H9 (cell line): ENCODE results near the gene LCN2. TPM values are rescaled to one million over a fixed set of nuclear protein-coding genes. Genes with fewer than 3 reads are reported as not detected.

Experiments
- DNase-seq: peaks from one replicate; pipeline ENCODE4 v3.0.0-alpha.2; 2017
- H2AFZ ChIP-seq: one replicate; pipeline ENCODE4 v1.6.1; 2013; ENCODE audit warnings: mild to moderate bottlenecking, low read length, control low read depth, moderate library complexity
- H2AK5ac ChIP-seq: 2 replicates; pipeline ENCODE4 v1.6.1; 2013; ENCODE audit warnings: low read length, control low read depth, mixed read lengths; ENCODE audit not compliant: insufficient read length
- H2BK120ac ChIP-seq: one replicate; pipeline ENCODE4 v1.6.1; 2013; ENCODE audit warnings: low read depth, mild to moderate bottlenecking, low read length, control low read depth, inconsistent platforms; ENCODE audit not compliant: poor library complexity, severe bottlenecking
- H2BK12ac ChIP-seq: 2 replicates; pipeline ENCODE4 v1.6.1; 2013; ENCODE audit warnings: low read length, control low read depth, mixed read lengths, low read depth; ENCODE audit not compliant: insufficient read length
- H2BK15ac ChIP-seq: 2 replicates; pipeline ENCODE4 v1.6.1; 2013; ENCODE audit warnings: low read depth, low read length, control low read depth
- H2BK20ac ChIP-seq: one replicate; pipeline ENCODE4 v1.6.1; 2013; ENCODE audit warnings: low read depth, mild to moderate bottlenecking, low read length, control low read depth, inconsistent platforms; ENCODE audit not compliant: poor library complexity, severe bottlenecking
- H2BK5ac ChIP-seq: 2 replicates; pipeline ENCODE4 v1.6.1; 2013; ENCODE audit warnings: low read length, control low read depth, mixed read lengths; ENCODE audit not compliant: insufficient read length
- H3K14ac ChIP-seq: 2 replicates; pipeline ENCODE4 v1.6.1; 2013; ENCODE audit warnings: low read length, control low read depth; ENCODE audit not compliant: insufficient read depth
- H3K18ac ChIP-seq: 2 replicates; pipeline ENCODE4 v1.6.1; 2013; ENCODE audit warnings: low read depth, mild to moderate bottlenecking, mixed read lengths, low read length, control low read depth; ENCODE audit not compliant: insufficient read length
- H3K23ac ChIP-seq: 2 replicates; pipeline ENCODE4 v1.6.1; 2013; ENCODE audit warnings: low read length, control low read depth, mixed read lengths, low read depth; ENCODE audit not compliant: insufficient read length
- H3K23me2 ChIP-seq: 2 replicates; pipeline ENCODE4 v1.6.1; 2013; ENCODE audit warnings: low read depth, mild to moderate bottlenecking, mixed read lengths, low read length, control low read depth; ENCODE audit not compliant: insufficient read length, poor library complexity, severe bottlenecking
- H3K27ac ChIP-seq: 2 replicates; pipeline ENCODE4 v1.5.1; 2013; ENCODE audit warnings: low read length, control low read depth, mixed read lengths, low read depth; ENCODE audit not compliant: insufficient read length
- H3K27me3 ChIP-seq: 2 replicates; pipeline ENCODE4 v1.6.1; 2013; ENCODE audit warnings: low read length, control low read depth, inconsistent platforms; ENCODE audit not compliant: insufficient read depth
- H3K4ac ChIP-seq: 2 replicates; pipeline ENCODE4 v1.6.1; 2013; ENCODE audit warnings: low read depth, mild to moderate bottlenecking, control low read depth, inconsistent platforms, low read length, moderate library complexity
- H3K4me1 ChIP-seq: 2 replicates; pipeline ENCODE4 v1.6.1; 2013; ENCODE audit warnings: low read length, control low read depth, inconsistent platforms; ENCODE audit not compliant: insufficient read depth
- H3K4me2 ChIP-seq: 2 replicates; pipeline ENCODE4 v1.6.1; 2013; ENCODE audit warnings: low read length, control low read depth, mixed read lengths; ENCODE audit not compliant: insufficient read length, insufficient read depth
- H3K56ac ChIP-seq: 2 replicates; pipeline ENCODE4 v1.6.1; 2013; ENCODE audit warnings: low read depth, mild to moderate bottlenecking, mixed read lengths, low read length, control low read depth; ENCODE audit not compliant: insufficient read length
- H3K79me1 ChIP-seq: 2 replicates; pipeline ENCODE4 v1.6.1; 2013; ENCODE audit warnings: low read depth, mild to moderate bottlenecking, moderate library complexity, low read length, control low read depth, inconsistent platforms; ENCODE audit not compliant: insufficient read depth, poor library complexity, severe bottlenecking
- H3K79me2 ChIP-seq: 2 replicates; pipeline ENCODE4 v1.6.1; 2013; ENCODE audit warnings: low read length, control low read depth, inconsistent platforms; ENCODE audit not compliant: insufficient read depth
- H3K9ac ChIP-seq: 2 replicates; pipeline ENCODE4 v1.6.1; 2013; ENCODE audit warnings: low read length, control low read depth, mixed read lengths; ENCODE audit not compliant: insufficient read length; ENCODE audit errors: extremely low read depth
- H3K9me3 ChIP-seq: one replicate; pipeline ENCODE4 v1.6.1; 2013; ENCODE audit warnings: low read depth, low read length, inconsistent platforms; ENCODE audit not compliant: control insufficient read depth
- H3T11ph ChIP-seq: one replicate; pipeline ENCODE4 v1.6.1; 2013; ENCODE audit warnings: mild to moderate bottlenecking, low read length, control low read depth, inconsistent platforms
- H4K20me1 ChIP-seq: one replicate; pipeline ENCODE4 v1.6.1; 2013; ENCODE audit not compliant: control insufficient read depth, insufficient read length, insufficient read depth
- H4K5ac ChIP-seq: 2 replicates; pipeline ENCODE4 v1.6.1; 2013; ENCODE audit warnings: low read depth, mild to moderate bottlenecking, mixed read lengths, low read length, control low read depth; ENCODE audit not compliant: insufficient read length
- H4K8ac ChIP-seq: replicated peaks from 2 replicates; pipeline ENCODE4 v1.6.1; 2013; ENCODE audit warnings: low read length, control low read depth, mixed read lengths, low read depth; ENCODE audit not compliant: insufficient read length
- H4K91ac ChIP-seq: 2 replicates; pipeline ENCODE4 v1.6.1; 2013; ENCODE audit warnings: low read depth, mild to moderate bottlenecking, moderate library complexity, mixed read lengths, low read length, control low read depth; ENCODE audit not compliant: insufficient read length
- H3K27ac Mint-ChIP-seq, 3 experiments: 2 replicates in 2 of 3; 3 replicates in 1 of 3; pipeline ENCODE4 v1.8.0; 2020 to 2021; ENCODE audit warnings: mixed read lengths in 3 of 3, mild to moderate bottlenecking in 1 of 3, moderate library complexity in 1 of 3
- H3K27me3 Mint-ChIP-seq: 2 replicates; pipeline ENCODE4 v1.8.0; 2021; ENCODE audit warnings: low read depth, mild to moderate bottlenecking, moderate library complexity, mixed read lengths
- H3K36me3 Mint-ChIP-seq, 3 experiments: 2 replicates in 2 of 3; 3 replicates in 1 of 3; pipeline ENCODE4 v1.8.0; 2020 to 2021; ENCODE audit warnings: low read depth in 3 of 3, mixed read lengths in 3 of 3; ENCODE audit not compliant: insufficient read depth in 1 of 3
- H3K4me1 Mint-ChIP-seq, 2 experiments: 2 replicates each; pipeline ENCODE4 v1.8.0; 2020; ENCODE audit warnings: mixed read lengths in 2 of 2
- H3K4me3 Mint-ChIP-seq, 2 experiments: 2 replicates in 1 of 2; 3 replicates in 1 of 2; pipeline ENCODE4 v1.8.0; 2020 to 2021; ENCODE audit warnings: mild to moderate bottlenecking in 2 of 2, mixed read lengths in 2 of 2, moderate library complexity in 1 of 2
- H3K9me3 Mint-ChIP-seq, 2 experiments: 2 replicates in 1 of 2; 3 replicates in 1 of 2; pipeline ENCODE4 v1.8.0; 2020; ENCODE audit warnings: mild to moderate bottlenecking in 2 of 2, mixed read lengths in 2 of 2, moderate library complexity in 1 of 2
- CTCF ChIP-seq: fragments of 200-600 bp; sonication (generic); conservative IDR thresholded peaks from 3 replicates; pipeline ENCODE4 v1.8.0; 2021; ENCODE audit warnings: antibody characterized with exemption, mild to moderate bottlenecking
- WGBS: extraction: QIAGEN DNeasy Blood & Tissue Kit; methylation state at CpG from one replicate; pipeline ENCODE4 v1.1.7; 2013; ENCODE audit warnings: missing lambda C conversion rate, low lambda C conversion rate, mixed read lengths; ENCODE audit not compliant: insufficient read length; ENCODE audit errors: extremely low coverage; 5-methylcytosine and 5-hydroxymethylcytosine counted together
- total RNA-seq: library from RNA; stranded (reverse); gene quantifications from 2 replicates; pipeline ENCODE4 v1.2.1, GENCODE V29; 2021

The LCN2 gene
- total RNA-seq, 1 experiment from 2014 or later = not detected

- no peak within 1 kb of the TSS for H3K23ac ChIP-seq
- no peak within 1 kb of the TSS for H3K56ac ChIP-seq
- peak within 1 kb of the TSS; percentile 82 for H3K9ac ChIP-seq
- no peak within 1 kb of the TSS for H2BK15ac ChIP-seq
- H3K4me1 Mint-ChIP-seq = peaks cover 6 to 8% of the 10 kb centered on the region in 2 experiments
- H3K79me1 ChIP-seq = no peaks in the 10 kb centered on the region
- H3K4ac ChIP-seq = no peak within 1 kb of the TSS
- H3K27me3 ChIP-seq = no peaks in the 10 kb centered on the region
- H3K18ac ChIP-seq = peak within 1 kb of the TSS; percentile 97
- WGBS = no CpG with 5 or more reads among the region's 77 CpGs
- H3K4me2 ChIP-seq = peak within 1 kb of the TSS; percentile 69
- H3K36me3 Mint-ChIP-seq = peaks cover 5 to 29% (median 12%) of the 10 kb centered on the region in 3 experiments; a peak in 5 of 7 replicates
- TF ChIP-seq CTCF = no peak
- peak; percentile 97 for DNase-seq
- no peak within 1 kb of the TSS for H2AK5ac ChIP-seq
- H3K14ac ChIP-seq = peak within 1 kb of the TSS; percentile 96
- peak within 1 kb of the TSS; percentile 76 to 82 for H3K4me3 Mint-ChIP-seq
- no peaks in the 10 kb centered on the region; the same call in 1 of the 2 replicates for H3K4me1 ChIP-seq
- H4K91ac ChIP-seq = no peak within 1 kb of the TSS
- peak within 1 kb of the TSS; percentile 91 for H2BK120ac ChIP-seq
- H3K23me2 ChIP-seq = peaks cover 7% of the 10 kb centered on the region
- no peaks in the 10 kb centered on the region for H3K79me2 ChIP-seq
- no peaks in the 10 kb centered on the region for H4K20me1 ChIP-seq
- no peak within 1 kb of the TSS for H4K8ac ChIP-seq
- no peak within 1 kb of the TSS for H2BK20ac ChIP-seq
- H3K9me3 ChIP-seq = no peaks in the 10 kb centered on the region
- H3K9me3 Mint-ChIP-seq = no peaks in the 10 kb centered on the region
- peak within 1 kb of the TSS; percentile 49 to 96 (median 72); a peak in 4 of 7 replicates for H3K27ac Mint-ChIP-seq
- H3K27me3 Mint-ChIP-seq = no peaks in the 10 kb centered on the region
- H2AFZ ChIP-seq = no peak within 1 kb of the TSS
- H2BK12ac ChIP-seq = no peak within 1 kb of the TSS
- no peak within 1 kb of the TSS for H3K27ac ChIP-seq
- H4K5ac ChIP-seq = no peak within 1 kb of the TSS
- H2BK5ac ChIP-seq = no peak within 1 kb of the TSS
- H3T11ph ChIP-seq = no peak within 1 kb of the TSS
These were observed 10.7 kb downstream of the LCN2 start, which contains the start of gene BBLN for GRCh38 chr9:128159784-128160602. BBLN (plus strand) TSS chr9:128160265; CDS start chr9:128160408, 143 bp downstream.
